Spleen (tissue), 7 donors: ENCODE measurements around the gene EPHA7.

ENCODE experiments used
- CTCF ChIP-seq, 11 experiments: fragments of 200-600 bp in 7 of 11; fragments of 450-650 bp in 4 of 11; sonication (generic) in 4 of 11; IDR thresholded peaks in 8 of 11; conservative IDR thresholded peaks in 3 of 11; 1 replicate in 7 of 11; 2 replicates in 4 of 11; pipeline versions ENCODE4 v1.4.0 to v1.8.0; 2016 to 2021; ENCODE audit warnings: antibody characterized with exemption in 11 of 11, inconsistent platforms in 4 of 11, mild to moderate bottlenecking in 1 of 11
- POLR2A ChIP-seq, 3 donors: fragments of 450-650 bp; IDR thresholded peaks; one replicate each; pipeline ENCODE4 v1.5.1; 2017; ENCODE audit warnings: antibody characterized with exemption in 3 of 3, mild to moderate bottlenecking in 1 of 3
- donor health status: DM: no; HTN: no; CAD: no; lungs with moderate emphysema.
- donor health status: DM: no; HTN: no; CAD: no.
- donor health status: DM: no; HTN: no; CAD: no.

- TF ChIP-seq POLR2A (IDR thresholded peaks at IDR 0.05) = no peak
- no peak for TF ChIP-seq CTCF (IDR thresholded peaks at IDR 0.05 in 8 of 11, conservative IDR thresholded peaks at IDR 0.05 in 3 of 11)
Observed at GRCh38 chr6:93272896-93273295, 146.5 kb downstream of the EPHA7 start.
